ENCODE data around the gene OVAAL. TPM values are rescaled to one million over a fixed set of nuclear protein-coding genes. Genes with fewer than 3 reads are reported as not detected.

The OVAAL gene
- total and polyA plus RNA-seq, 9 of the 15 experiments (the other 6 are each of a cell fraction or from before 2014, with no cell fraction given): 0.04 to 0.18 (median 0.08) TPM; not detected in 4

- TF ChIP-seq NCOA4 (IDR thresholded peaks at IDR 0.05; ENCODE audit: partially characterized antibody) (no peak), SNIP1 (IDR thresholded peaks at IDR 0.05; ENCODE audit: low read depth) (no peak), DACH1 (IDR thresholded peaks at IDR 0.05; ENCODE audit: partially characterized antibody) (peak; percentile 50), NCOA6 (IDR thresholded peaks at IDR 0.05) (no peak), RCOR1 (IDR thresholded peaks at IDR 0.05; ENCODE audit: borderline replicate concordance in 1 of 2, low read depth in 2 of 2, low read length in 2 of 2) (peak in 1 of 2 experiments; percentile 72; a peak in 1 of 4 replicates), TAF15 (IDR thresholded peaks at IDR 0.05; ENCODE audit: low read depth, low read length) (no peak), ZNF146 (CRISPR knock-in tag; IDR thresholded peaks at IDR 0.05; ENCODE audit: unreplicated experiment) (no peak), JUNB (CRISPR knock-in tag; conservative IDR thresholded peaks at IDR 0.05) (no peak), MECOM (CRISPR knock-in tag; IDR thresholded peaks at IDR 0.05) (no peak), MAFF (IDR thresholded peaks at IDR 0.05; ENCODE audit: low read length) (peak; percentile 33), CTBP1 (IDR thresholded peaks at IDR 0.05; ENCODE audit: borderline replicate concordance) (no peak), RFX1 (IDR thresholded peaks at IDR 0.05) (no peak), CBFA2T2 (conservative IDR thresholded peaks at IDR 0.05) (peak; percentile 54), ZNF778 (CRISPR knock-in tag; IDR thresholded peaks at IDR 0.05) (no peak), TCF7L2 (IDR thresholded peaks at IDR 0.05; ENCODE audit: low read depth, low read length) (no peak), ZFP36 (IDR thresholded peaks at IDR 0.05; ENCODE audit: low read depth, low read length, partially characterized antibody) (no peak), BMI1 (IDR thresholded peaks at IDR 0.05; ENCODE audit: low read length) (no peak), ETV6 (IDR thresholded peaks at IDR 0.05; ENCODE audit: borderline replicate concordance in 1 of 2, low read depth in 2 of 2, low read length in 1 of 2) (no peak), ETV6 (CRISPR knock-in tag; IDR thresholded peaks at IDR 0.05; ENCODE audit: borderline replicate concordance) (no peak), HNRNPUL1 (IDR thresholded peaks at IDR 0.05; ENCODE audit: low read length) (no peak), RBM17 (IDR thresholded peaks at IDR 0.05; ENCODE audit: borderline replicate concordance, low read depth, low read length) (no peak), MYNN (IDR thresholded peaks at IDR 0.05) (peak; percentile 97), MYNN (CRISPR knock-in tag; IDR thresholded peaks at IDR 0.05) (no peak), KDM5B (IDR thresholded peaks at IDR 0.05; ENCODE audit: insufficient replicate concordance, low read depth, low read length) (no peak), PML (IDR thresholded peaks at IDR 0.05; ENCODE audit: low read length) (peak; percentile 15; the same call in 1 of the 2 replicates), PTTG1 (tag; IDR thresholded peaks at IDR 0.05; ENCODE audit: low read depth) (0 out of 2 replicates have a peak, but pooled peaks have one; percentile 16), IRF9 (tag; IDR thresholded peaks at IDR 0.05) (no peak), NFRKB (IDR thresholded peaks at IDR 0.05; ENCODE audit: low read depth) (peak; percentile 86; the same call in 1 of the 2 replicates), CCAR2 (IDR thresholded peaks at IDR 0.05; ENCODE audit: low read depth, low read length) (no peak)
- TF ChIP-seq, protein P1, sequence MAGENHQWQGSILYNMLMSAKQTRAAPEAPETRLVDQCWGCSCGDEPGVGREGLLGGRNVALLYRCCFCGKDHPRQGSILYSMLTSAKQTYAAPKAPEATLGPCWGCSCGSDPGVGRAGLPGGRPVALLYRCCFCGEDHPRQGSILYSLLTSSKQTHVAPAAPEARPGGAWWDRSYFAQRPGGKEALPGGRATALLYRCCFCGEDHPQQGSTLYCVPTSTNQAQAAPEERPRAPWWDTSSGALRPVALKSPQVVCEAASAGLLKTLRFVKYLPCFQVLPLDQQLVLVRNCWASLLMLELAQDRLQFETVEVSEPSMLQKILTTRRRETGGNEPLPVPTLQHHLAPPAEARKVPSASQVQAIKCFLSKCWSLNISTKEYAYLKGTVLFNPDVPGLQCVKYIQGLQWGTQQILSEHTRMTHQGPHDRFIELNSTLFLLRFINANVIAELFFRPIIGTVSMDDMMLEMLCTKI (IDR thresholded peaks at IDR 0.05; ENCODE audit: partially characterized antibody): no peak
Measured at GRCh38 chr1:180609643-180610555, 51.1 kb downstream of the OVAAL start (continued).
